Stimulated activated CD4-positive, alpha-beta T cell treated with anti-CD3 and anti-CD28 coated beads, TNF-alpha, amount 100 ng/mL, for 24 hours (primary cell): ENCODE data around the gene PDHX.
"Not testable (repeated sequence)": the region's sequence is repeated elsewhere in the genome, so short reads cannot be mapped to it uniquely, and the experiment has no call there.

ENCODE experiments used
- DNase-seq, 3 experiments: peaks; one replicate each; pipeline ENCODE4 v3.0.0-alpha.2; 2020; ENCODE audit warnings: low read depth in 3 of 3

Gene PDHX

GRCh38 chr11:34916015-34916842 lies at the start of gene PDHX, which contains the start of gene APIP:
TSS of gene PDHX (plus strand) at chr11:34916618. CDS start at chr11:34916656, 38 bp downstream.
TSS of gene APIP (minus strand) at chr11:34916379. CDS start at chr11:34916284, 95 bp downstream.
- peak; percentile 93 to 100 (median 96) for DNase-seq

- no peak for DNase-seq
Measured at GRCh38 chr11:34869425-34869824, 47.0 kb upstream of the PDHX start.

GRCh38 chr11:34870548-34871196 lies 45.7 kb upstream of the PDHX start:
- DNase-seq: no peak

GRCh38 chr11:34874202-34874601 lies 42.2 kb upstream of the PDHX start:
- no peak for DNase-seq

GRCh38 chr11:34877375-34877975 lies 38.9 kb upstream of the PDHX start:
- no peak for DNase-seq

GRCh38 chr11:34881900-34882299 lies 34.5 kb upstream of the PDHX start:
- DNase-seq: no peak

GRCh38 chr11:34886609-34887008 lies 29.8 kb upstream of the PDHX start:
- no peak for DNase-seq

GRCh38 chr11:34887260-34887659 lies 29.2 kb upstream of the PDHX start:
- no peak for DNase-seq

- DNase-seq: no peak
Measured at GRCh38 chr11:34890089-34890488, 26.3 kb upstream of the PDHX start.

- DNase-seq: no peak
Measured at GRCh38 chr11:34890812-34891211, 25.6 kb upstream of the PDHX start.

- no peak for DNase-seq
Measured at GRCh38 chr11:34891611-34892010, 24.8 kb upstream of the PDHX start.

GRCh38 chr11:34893416-34893815 lies 23.0 kb upstream of the PDHX start:
- no peak for DNase-seq

- DNase-seq: not testable (repeated sequence)
Measured at GRCh38 chr11:34896191-34896590, 20.2 kb upstream of the PDHX start.

- no peak for DNase-seq
Measured at GRCh38 chr11:34897171-34897870, 19.1 kb upstream of the PDHX start.

- DNase-seq: no peak
Measured at GRCh38 chr11:34898474-34898873, 17.9 kb upstream of the PDHX start.

- no peak for DNase-seq
Measured at GRCh38 chr11:34899633-34900016, 16.8 kb upstream of the PDHX start.

GRCh38 chr11:34904421-34904955 lies 11.9 kb upstream of the PDHX start:
- DNase-seq: no peak

- no peak for DNase-seq
Measured at GRCh38 chr11:34905666-34906065, 10.8 kb upstream of the PDHX start.

- DNase-seq: no peak
Measured at GRCh38 chr11:34907934-34908593, 8.4 kb upstream of the PDHX start.

- no peak for DNase-seq
Measured at GRCh38 chr11:34909415-34909814, 7.0 kb upstream of the PDHX start.

- DNase-seq: no peak
Measured at GRCh38 chr11:34909955-34910354, 6.5 kb upstream of the PDHX start.
